RCC 7860 (cell line): ENCODE results near the gene IRX2.

Experiments
- DNase-seq: peaks from one replicate; pipeline ENCODE4 v3.0.0-alpha.2; 2015; ENCODE audit warnings: low spot score
- FAIRE-seq: peaks from 2 replicates; lab custom pipeline; 2012; peaks lifted over from hg19 to GRCh38; lab: Jason Lieb, UNC

The IRX2 gene

DNA sequence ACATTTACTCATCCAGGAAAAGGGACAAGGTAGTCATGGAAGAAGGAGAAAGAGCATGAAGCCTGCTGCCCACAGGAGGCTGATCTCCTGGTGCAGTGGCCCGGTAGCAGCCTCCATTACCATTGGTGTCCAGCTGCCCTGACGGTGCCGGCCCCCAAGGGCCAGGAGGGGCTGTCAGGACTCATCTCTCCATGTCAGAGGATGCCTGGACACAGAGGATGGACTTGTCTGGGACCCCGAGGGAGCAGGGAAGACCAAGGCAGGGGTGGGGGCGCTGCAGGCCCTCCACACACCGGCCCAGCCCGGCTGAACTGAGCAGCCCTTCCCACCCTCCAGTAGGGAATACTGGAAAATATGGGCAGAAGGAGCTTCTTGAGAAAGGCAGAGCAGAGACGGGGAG lies 52.2 kb downstream of the IRX2 start:
- DNase-seq: no peak
- no peak for FAIRE-seq

DNA sequence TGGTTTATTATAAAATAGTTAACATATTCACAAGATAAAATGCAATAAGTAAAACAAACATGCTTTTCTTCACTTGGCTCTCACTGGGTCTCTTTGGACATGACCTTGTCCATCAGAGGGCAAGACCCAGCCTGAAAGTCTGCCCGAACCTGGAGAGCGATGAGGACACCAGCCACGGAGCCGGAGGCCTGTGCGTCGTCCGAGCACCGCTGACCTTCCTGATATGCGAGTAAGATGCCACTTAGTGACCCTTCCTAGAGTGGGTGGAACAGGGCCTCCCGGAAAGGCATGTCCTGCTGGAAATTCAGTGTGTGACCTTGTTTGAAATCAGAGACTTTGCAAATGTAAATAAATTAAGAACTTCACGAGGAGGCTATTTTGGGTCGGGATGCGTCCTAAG lies 52.9 kb downstream of the IRX2 start:
- DNase-seq: no peak
- FAIRE-seq: no peak

GRCh38 chr5:2697446-2698200 lies 53.9 kb downstream of the IRX2 start:
- FAIRE-seq (no peak), DNase-seq (no peak)

DNA sequence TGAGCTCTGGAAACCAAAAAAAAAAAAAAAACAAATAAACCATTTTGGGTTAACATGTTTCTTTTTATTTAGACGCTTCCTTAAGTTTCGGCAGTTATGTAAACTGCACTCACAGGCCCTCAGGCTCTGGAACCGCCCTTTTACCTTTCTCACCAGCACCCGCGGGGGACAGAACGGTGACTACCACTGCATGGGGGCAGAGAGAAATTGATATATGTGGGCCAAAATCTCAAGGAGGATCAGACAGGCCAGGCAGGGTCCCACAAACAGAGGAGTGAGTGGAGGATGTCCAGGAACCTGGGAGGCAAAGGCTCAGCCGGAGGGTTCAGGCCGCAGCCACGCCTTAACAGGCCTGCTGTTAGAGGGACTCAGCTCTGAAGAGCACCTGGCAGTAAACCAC lies 54.4 kb downstream of the IRX2 start:
- DNase-seq: no peak
- FAIRE-seq: no peak
